AG09309 (cell line): ENCODE results near the gene GDPD4.

Source experiments
- DNase-seq: peaks from one replicate; pipeline ENCODE4 v3.0.0-alpha.2; 2010; ENCODE audit warnings: low read depth
- H3K4me3 ChIP-seq: 2 replicates; pipeline ENCODE4 v1.5.1; 2011; ENCODE audit warnings: mild to moderate bottlenecking, low read depth, low read length, moderate library complexity; ENCODE audit not compliant: control insufficient read depth
- TF ChIP-seq, protein P1 (sequence below): IDR thresholded peaks from 2 replicates; pipeline ENCODE4 v1.5.1; 2011; ENCODE audit warnings: mild to moderate bottlenecking, low read depth, low read length, inconsistent platforms; ENCODE audit not compliant: insufficient read depth, control insufficient read depth; ENCODE audit errors: missing control alignments

GDPD4 gene, protein sequence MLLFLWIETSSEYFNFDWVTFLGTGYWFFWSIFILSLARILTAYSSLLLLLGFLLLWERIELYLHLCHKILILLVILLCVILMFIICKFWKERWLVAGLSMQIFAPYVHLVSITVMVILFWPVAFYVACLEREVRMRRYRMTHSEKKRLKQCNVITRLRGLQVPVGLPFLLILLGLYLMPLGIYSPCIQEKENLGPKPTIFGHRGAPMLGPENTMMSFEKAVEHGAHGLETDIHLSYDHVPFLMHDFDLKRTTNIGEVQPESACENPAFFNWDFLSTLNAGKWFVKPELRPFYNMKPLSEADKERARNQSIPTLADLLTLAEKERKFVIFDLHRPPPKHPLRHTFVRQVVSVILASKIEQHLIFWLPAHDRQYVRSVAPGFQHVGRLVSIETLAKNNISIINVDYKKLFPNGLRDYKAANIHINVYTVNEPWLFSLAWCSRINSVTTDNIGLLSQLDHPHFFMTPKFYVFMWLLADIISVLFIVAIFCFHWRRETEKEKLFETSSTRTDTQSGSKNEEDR

DNA sequence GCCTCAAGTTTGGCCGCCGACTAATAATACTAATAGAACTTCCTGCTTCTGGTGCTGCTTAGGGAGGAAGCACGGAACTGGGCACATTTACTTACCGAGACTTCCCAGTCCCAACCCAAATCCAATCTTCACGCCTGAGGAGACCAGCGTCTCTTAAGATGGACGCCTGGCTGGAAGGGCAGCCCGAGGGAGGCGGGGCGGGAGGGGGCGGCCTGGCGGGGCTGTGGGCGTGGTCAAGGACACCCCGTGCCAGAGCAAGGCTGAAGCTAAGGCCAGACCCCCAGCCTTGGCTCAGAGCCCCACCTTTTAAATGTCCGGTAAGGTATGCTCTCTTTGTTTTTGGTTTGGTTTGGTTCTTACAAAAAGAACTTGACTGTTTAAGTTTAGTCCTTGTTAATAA is at the start of gene GDPD4:
Gene GDPD4 (minus strand): TSS at position 177 of the 400 bp plus-strand sequence. CDS start 16,549 bp downstream, outside the sequence.
- TF ChIP-seq, protein P1, sequence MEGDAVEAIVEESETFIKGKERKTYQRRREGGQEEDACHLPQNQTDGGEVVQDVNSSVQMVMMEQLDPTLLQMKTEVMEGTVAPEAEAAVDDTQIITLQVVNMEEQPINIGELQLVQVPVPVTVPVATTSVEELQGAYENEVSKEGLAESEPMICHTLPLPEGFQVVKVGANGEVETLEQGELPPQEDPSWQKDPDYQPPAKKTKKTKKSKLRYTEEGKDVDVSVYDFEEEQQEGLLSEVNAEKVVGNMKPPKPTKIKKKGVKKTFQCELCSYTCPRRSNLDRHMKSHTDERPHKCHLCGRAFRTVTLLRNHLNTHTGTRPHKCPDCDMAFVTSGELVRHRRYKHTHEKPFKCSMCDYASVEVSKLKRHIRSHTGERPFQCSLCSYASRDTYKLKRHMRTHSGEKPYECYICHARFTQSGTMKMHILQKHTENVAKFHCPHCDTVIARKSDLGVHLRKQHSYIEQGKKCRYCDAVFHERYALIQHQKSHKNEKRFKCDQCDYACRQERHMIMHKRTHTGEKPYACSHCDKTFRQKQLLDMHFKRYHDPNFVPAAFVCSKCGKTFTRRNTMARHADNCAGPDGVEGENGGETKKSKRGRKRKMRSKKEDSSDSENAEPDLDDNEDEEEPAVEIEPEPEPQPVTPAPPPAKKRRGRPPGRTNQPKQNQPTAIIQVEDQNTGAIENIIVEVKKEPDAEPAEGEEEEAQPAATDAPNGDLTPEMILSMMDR = no peak
- H3K4me3 ChIP-seq = no peak within 1 kb of the TSS
- DNase-seq = no peak

DNA sequence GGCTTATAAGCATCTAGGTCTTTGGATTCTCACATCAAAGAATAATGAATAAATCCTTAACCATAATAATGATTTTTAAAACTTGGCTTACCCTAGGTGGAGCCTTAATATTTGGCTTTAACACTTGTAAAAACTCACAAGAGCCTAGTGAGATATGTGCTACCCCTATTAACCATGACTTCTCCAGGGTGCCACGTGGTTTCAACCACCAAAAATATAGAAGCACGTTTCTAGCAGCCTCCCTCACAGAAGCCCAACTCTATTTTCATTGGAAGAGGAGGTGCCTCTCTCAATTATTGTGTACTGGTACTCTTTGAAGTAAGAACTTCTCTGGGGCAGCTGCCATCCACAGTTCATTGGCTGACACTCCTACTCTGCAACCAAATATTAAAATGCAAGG is 46.5 kb upstream of the GDPD4 start:
- H3K4me3 ChIP-seq = no peak overlapping the region
- TF ChIP-seq, protein P1 = no peak
- DNase-seq = no peak

DNA sequence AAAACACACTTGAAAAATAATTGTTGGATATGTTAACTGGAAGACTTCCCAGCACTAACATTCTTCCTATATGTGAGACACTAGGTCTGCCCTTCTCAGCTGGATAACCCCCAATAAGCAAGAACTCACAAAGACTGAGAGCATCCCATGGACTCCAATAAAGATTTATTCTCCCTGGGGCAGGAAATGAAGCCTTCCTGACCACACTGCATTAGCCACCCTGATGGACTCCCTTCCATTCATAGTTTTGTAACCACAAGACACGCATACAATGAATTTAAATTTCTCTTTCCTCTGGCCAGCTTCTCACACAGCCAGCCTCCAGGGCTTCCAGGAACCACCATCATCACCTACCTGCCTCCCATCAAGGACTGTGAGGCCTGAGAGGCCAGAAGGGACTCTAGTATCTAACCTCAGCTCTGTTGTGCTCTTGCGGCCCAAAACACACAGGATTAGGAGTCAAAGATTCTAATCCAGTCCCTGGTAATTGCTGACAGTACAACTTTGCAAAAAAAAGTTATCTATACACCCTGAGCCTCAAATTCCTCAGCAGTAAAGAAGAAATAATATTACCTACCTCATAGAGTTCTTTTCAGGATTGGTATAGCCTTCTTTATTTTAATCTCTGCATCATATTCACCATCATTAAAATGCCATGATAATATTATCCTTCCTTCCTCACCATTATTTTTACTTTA is 45.6 kb upstream of the GDPD4 start:
- DNase-seq = peak; percentile 81
- TF ChIP-seq, protein P1 = no peak
- H3K4me3 ChIP-seq = no peak overlapping the region

DNA sequence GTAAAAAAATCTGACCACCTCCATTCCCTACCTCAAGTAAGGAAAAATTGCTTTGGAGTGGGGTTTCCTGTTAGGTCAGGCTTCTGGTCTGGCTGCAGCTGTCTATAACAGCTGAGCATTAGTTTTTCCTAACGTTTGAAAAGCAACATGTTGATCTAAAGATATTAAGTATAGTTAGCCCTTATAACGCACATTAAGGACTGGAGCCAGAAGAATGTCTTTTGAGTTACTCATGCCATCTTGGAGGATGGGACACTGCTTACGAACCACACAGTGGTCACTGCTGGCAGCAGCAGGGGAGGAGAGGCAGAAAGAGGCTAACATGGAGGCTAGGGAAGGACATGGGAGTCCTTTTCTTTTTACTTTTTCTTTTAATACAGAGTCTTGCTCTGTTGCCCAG is 44.1 kb upstream of the GDPD4 start:
- peak; percentile 44 for DNase-seq
- no peak overlapping the region for H3K4me3 ChIP-seq
- TF ChIP-seq, protein P1 = no peak

DNA sequence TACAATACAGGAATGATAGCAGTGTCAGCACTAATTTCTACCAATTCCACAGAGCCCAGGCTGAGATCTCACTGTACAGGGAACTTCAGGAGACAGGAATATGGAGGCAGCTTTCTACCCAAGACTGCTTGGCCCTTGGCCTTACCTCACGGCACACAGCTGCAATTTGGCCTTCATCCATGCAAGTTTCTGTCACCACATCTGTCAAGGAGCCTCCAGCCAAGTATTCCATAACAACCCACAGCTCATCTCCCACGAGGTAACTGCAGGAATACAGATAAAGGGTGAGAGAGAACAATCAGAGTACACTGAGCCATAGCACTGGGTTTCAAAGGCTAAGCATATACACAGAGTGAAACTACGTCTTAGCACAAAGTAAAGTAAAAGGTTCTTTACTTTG is 39.0 kb upstream of the GDPD4 start:
- TF ChIP-seq, protein P1 = no peak
- H3K4me3 ChIP-seq = no peak overlapping the region
- no peak for DNase-seq

DNA sequence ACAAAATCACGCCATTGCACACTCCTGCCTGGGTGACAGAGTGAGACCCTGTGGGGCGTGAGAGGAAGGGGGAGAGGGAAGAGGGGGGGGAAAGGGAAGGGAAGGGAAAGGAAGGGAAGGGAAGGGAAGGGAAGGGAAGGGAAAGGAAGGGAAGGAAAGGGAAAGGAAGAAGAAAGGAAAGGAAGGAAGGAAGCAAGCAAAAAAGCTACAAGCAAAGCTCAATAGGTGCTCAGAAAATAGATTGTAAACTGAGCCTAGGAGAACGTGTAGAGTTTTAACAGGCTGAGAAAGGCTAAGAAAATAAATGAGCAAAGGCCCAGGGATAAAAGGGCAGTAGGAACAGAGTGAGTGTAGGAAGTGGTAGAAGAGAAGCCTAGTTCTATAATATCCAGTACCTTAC is 30.8 kb upstream of the GDPD4 start:
- TF ChIP-seq, protein P1 = no peak
- no peak for DNase-seq
- H3K4me3 ChIP-seq = no peak overlapping the region
